Activated T-helper 1 cell treated with anti-CD3 and anti-CD28 coated beads, Interleukin-2, amount 50 U/mL, for 16 hours (primary cell): Measurements from ENCODE around the gene ALOX15.
"Not testable (repeated sequence)": the region's sequence is repeated elsewhere in the genome, so short reads cannot be mapped to it uniquely, and the experiment has no call there.

Experiments
- DNase-seq, 2 donors: peaks; one replicate each; pipeline ENCODE4 v3.0.0-alpha.2; 2020; ENCODE audit warnings: low read depth in 1 of 2, low spot score in 1 of 2

Gene ALOX15

DNA sequence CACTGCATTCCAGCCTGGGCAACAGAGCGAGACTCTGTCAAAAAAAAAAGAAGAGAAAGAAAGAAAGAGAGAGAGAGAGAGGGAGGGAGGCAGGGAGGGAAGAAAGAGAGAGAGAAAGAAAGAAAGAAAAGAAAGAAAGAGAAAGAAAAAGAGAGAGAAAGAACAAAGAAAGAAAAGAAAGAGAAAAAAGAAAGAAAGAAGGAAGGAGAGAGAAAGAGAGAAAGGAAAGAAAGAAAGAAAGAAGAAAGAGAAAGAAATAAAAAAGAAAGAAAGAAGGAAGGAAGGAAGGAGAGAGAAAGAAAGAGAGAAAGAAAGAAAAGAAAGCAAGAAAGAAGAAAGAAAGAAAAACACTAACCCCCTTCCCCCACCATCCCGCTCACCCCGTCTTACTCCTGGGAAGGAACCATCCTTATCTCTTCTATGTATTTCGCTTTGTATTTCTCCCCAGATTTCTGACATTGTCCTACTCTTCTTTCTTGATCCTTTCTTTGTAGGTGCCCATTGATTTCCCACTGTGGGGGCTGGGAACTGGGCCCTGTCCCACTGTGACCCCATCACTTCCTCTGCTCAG, 20.9 kb downstream of the ALOX15 start:
- DNase-seq: no peak

- DNase-seq: no peak
These were observed 23.7 kb downstream of the ALOX15 start for GRCh38 chr17:4617590-4618351.

GRCh38 chr17:4617090-4617489, 24.4 kb downstream of the ALOX15 start:
- DNase-seq: no peak

- no peak for DNase-seq
These were observed 25.0 kb downstream of the ALOX15 start for GRCh38 chr17:4616476-4616875.

- DNase-seq: no peak
These were observed 30.8 kb downstream of the ALOX15 start for GRCh38 chr17:4610656-4611055.

DNA sequence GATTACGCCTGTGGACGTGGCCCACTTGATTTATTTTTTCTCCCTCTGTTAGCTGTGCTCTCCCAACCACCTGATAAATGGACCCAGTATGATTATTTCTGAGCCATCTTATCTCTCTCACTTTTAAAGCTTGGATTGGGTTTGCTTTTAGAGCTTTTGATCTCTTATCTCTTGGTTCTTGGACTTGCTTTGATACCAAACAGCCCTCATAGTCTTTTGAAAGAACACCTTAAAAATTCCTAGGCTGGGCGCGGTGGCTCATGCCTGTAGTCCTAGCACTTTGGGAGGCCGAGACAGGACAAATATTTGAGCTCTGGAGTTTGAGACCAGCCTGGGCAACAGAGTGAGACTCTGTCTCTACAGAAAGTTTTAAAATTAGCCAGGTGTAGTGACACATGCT, 31.3 kb downstream of the ALOX15 start:
- DNase-seq: no peak

DNA sequence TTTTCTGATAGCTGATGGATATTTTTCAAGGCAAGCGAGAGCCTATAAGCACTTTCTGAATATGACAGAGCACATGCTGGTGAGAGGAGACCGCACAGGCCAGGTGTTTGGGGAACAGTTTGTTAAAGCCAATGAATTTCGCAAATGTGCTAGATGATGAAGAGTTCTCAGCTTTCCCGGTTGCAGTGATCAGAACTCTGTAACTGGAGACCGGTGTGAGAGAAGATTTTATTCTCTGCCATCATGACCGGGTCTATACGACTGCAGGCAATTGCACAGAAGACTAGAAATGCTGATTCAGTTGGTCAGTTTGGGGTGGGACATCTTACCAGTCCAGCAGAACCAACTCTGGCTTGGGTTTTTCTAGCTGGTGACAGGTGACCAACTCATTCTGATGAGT, 31.7 kb downstream of the ALOX15 start:
- DNase-seq: no peak

- DNase-seq: no peak
These were observed 33.7 kb downstream of the ALOX15 start for GRCh38 chr17:4607773-4608187.

DNA sequence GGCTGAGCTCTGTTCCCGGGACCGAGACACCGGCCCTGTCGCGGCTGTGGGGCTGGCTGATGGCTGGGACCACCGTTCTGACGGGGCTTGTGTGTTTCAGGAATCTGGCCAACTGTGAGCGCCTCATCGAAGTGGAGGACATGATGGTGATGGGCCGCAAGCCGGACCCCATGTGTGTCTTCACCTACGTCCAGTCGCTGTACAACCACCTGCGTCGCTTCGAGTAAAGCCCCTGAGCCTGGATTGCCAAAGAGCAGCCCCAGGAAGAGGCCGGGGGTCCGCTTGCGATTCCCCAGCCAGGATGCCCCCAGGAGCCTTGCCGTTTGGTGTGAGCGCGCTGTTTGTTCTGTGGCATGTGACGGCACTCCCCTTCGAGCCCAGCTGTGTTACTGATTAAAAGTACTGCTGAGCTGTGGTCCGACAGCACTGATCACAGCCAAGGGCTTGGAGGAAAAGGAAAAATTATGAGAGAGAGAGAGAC, 34.2 kb downstream of the ALOX15 start:
- DNase-seq: no peak

DNA sequence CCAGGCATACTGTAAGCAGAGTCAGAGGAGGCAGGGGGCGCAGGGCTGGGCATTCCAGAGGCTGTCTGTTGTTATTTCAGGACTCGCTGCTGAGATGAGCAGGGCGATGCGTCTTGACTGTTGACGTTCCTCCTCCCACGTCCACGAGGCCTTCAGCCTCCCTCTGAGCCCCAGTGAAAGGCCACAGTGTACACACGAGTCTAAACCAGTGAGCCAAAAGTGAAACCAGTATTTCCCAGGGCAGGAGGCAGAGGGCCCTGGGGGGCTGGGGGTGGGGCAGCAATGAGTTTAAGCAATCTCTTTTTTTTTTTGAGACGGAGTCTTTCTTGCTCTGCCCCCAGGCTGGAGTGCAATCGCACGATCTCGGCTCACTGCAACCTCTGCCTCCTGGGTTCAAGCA, 35.7 kb downstream of the ALOX15 start:
- DNase-seq: no peak

DNA sequence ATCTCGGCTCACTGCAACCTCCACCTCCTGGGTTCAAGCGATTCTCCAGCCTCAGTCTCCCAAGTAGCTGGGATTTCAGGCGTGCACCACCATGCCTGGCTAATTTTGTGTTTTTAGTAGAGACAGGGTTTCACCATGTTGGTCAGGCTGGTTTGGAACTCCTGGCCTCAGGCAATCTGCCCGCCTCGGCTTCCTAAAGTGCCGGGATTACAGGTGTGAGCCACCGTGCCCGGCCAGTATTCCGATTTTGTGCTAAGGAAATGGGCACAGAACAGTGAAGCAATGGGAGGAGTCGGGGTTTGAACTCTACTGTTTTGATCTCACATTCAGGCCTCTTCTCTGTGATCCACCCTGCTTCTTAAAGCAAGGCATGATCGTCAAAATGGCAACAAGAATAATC, 36.7 kb downstream of the ALOX15 start:
- not testable (repeated sequence) for DNase-seq

DNA sequence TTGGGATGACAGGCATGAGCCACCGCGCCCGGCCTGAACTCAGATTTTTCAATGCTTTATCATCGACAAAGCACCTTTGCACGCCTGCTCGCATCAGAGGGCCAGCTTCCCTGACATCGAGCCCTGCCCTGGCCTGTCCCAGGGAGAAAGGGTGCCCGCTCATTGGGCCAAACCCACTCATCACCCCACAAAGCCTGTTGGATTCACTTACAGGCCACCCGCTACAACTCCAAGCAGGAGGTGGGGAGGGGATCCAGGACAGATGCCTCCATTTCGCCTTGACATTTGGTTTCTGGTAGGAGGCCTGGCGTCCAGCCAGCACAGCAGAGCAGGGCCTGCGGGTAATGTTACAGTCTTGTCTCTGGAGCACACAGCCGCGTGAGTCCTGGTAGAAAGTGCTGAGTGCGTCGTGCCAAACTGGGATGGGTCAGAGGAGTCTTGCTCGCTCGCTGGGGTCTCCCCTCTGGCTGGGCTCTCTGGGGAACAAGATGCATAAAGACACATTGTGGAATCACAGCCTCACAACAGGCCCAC, 37.3 kb downstream of the ALOX15 start:
- DNase-seq: no peak

- no peak for DNase-seq
These were observed 39.4 kb downstream of the ALOX15 start for GRCh38 chr17:4602041-4602440.

- DNase-seq: no peak
These were observed 40.2 kb downstream of the ALOX15 start for GRCh38 chr17:4601326-4601725.

DNA sequence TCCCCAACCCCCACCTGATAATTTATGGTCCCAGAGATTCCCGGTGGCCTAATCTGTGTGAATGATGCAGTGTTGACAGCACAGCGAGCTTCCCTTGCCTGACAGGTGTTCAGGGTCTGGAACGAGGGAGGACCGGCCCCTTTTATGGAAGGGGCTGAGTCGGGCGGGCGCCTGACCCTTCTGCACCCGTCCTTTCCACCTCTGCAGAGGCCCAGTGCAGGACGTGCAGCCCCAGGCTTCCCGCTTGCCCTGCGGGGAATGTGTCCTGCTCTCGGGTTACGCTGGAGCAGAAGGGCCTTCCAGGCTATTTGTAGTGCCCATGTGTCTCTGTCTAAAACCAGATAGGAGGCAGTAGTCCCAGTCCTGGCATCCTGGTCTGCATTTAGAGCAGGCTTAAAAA, 40.9 kb downstream of the ALOX15 start:
- DNase-seq: no peak

GRCh38 chr17:4599505-4600281, 41.8 kb downstream of the ALOX15 start:
- DNase-seq: no peak

- DNase-seq: no peak
These were observed 42.5 kb downstream of the ALOX15 start for GRCh38 chr17:4598776-4599504.

- DNase-seq: no peak
These were observed 43.5 kb downstream of the ALOX15 start for GRCh38 chr17:4597975-4598374.

DNA sequence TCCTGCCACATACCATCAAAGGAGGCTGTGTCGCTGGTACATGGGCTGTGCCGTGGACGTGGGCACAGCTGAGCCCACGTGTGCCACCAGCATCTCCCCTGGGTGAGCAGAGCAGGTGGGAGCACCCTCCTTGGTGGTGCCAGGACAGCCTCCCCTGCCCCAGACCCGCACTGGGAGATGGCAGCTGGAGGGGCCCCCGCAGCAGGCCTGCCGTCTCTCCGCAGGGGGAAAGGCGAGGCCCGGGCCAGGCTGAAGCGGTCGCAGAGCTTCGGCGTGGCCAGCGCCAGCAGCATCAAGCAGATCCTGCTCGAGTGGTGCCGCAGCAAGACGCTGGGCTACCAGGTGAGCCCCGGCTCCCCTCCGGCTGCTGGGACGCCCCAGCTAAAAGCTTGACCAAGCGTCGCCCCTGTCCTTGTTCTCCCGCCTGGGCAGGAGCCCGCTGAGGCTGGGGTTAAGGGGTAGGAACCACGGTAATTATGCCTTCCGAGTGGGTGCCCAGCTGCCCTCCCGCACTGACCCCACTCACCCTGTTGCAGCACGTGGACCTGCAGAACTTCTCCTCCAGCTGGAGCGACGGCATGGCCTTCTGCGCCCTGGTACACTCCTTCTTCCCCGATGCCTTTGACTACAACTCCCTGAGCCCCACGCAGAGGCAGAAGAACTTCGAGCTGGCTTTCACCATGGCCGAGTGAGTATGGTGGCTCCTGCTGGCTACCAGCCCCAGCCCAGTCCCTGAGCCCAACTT, 44.7 kb downstream of the ALOX15 start:
- DNase-seq: no peak

GRCh38 chr17:4595685-4596342, 45.7 kb downstream of the ALOX15 start:
- not testable (repeated sequence) for DNase-seq
